Osteoblast (primary cell): ENCODE data around the gene ADAM30. TPM values are rescaled to one million over a fixed set of nuclear protein-coding genes. Genes with fewer than 3 reads are reported as not detected.
"Not testable (repeated sequence)": the region's sequence is repeated elsewhere in the genome, so short reads cannot be mapped to it uniquely, and the experiment has no call there.

Experiments used
- DNase-seq: peaks from one replicate; pipeline ENCODE4 v3.0.0; 2011; ENCODE audit warnings: low spot score, mixed read lengths; ENCODE audit not compliant: insufficient read length; ENCODE audit errors: missing footprints
- H2AFZ ChIP-seq: 2 replicates; pipeline ENCODE4 v1.6.0; 2011; ENCODE audit warnings: mild to moderate bottlenecking, low read length
- H3K27ac ChIP-seq: 2 replicates; pipeline ENCODE4 v1.5.1; 2011; ENCODE audit warnings: mild to moderate bottlenecking, low read depth, low read length, moderate library complexity
- H3K27me3 ChIP-seq: 2 replicates; pipeline ENCODE4 v1.6.0; 2012; ENCODE audit warnings: mild to moderate bottlenecking, control low read depth, inconsistent platforms, low read length, moderate library complexity; ENCODE audit not compliant: insufficient read depth
- H3K36me3 ChIP-seq: 2 replicates; pipeline ENCODE4 v1.5.1; 2011; ENCODE audit warnings: mild to moderate bottlenecking, low read length, control low read depth, moderate library complexity; ENCODE audit not compliant: insufficient read depth
- H3K4me1 ChIP-seq: 2 replicates; pipeline ENCODE4 v1.5.1; 2011; ENCODE audit warnings: mild to moderate bottlenecking, low read length, control low read depth, moderate library complexity; ENCODE audit not compliant: insufficient read depth
- H3K4me2 ChIP-seq: 2 replicates; pipeline ENCODE4 v1.6.0; 2011; ENCODE audit warnings: mild to moderate bottlenecking, low read length; ENCODE audit not compliant: insufficient read depth
- H3K4me3 ChIP-seq: fragments of 200-600 bp; sonication (generic); 3 replicates; pipeline ENCODE4 v1.5.1; 2012; ENCODE audit warnings: mild to moderate bottlenecking, low read length, inconsistent platforms; ENCODE audit not compliant: insufficient read depth
- H3K79me2 ChIP-seq: 2 replicates; pipeline ENCODE4 v1.6.0; 2012; ENCODE audit warnings: mild to moderate bottlenecking, low read length, control low read depth, inconsistent platforms; ENCODE audit not compliant: insufficient read depth
- H3K9me3 ChIP-seq: 2 replicates; pipeline ENCODE4 v1.5.1; 2011; ENCODE audit warnings: low read depth, low read length, control low read depth
- H4K20me1 ChIP-seq: 2 replicates; pipeline ENCODE4 v1.6.0; 2012; ENCODE audit warnings: mild to moderate bottlenecking, low read length, control low read depth; ENCODE audit not compliant: insufficient read depth
- CTCF ChIP-seq: IDR thresholded peaks from 2 replicates; pipeline ENCODE4 v1.5.1; 2011; ENCODE audit warnings: mild to moderate bottlenecking, low read depth, low read length, moderate library complexity; ENCODE audit errors: extremely low read depth
- total RNA-seq: library from RNA; depleted of rRNA; stranded (reverse); fragments of >200 nt; gene quantifications from 2 replicates; pipeline ENCODE4 v1.2.3, GENCODE V29; 2012

Gene ADAM30
- total RNA-seq, 1 donor: not detected

GRCh38 chr1:119862276-119862675 is 34.0 kb downstream of the ADAM30 start:
- Histone ChIP-seq H4K20me1 (no peaks in the 10 kb centered on the region), H2AFZ (no peak overlapping the region), H3K27me3 (no peaks in the 10 kb centered on the region), H3K79me2 (no peaks in the 10 kb centered on the region), H3K4me1 (peaks cover 10% of the 10 kb centered on the region), H3K4me2 (no peak overlapping the region), H3K27ac (no peak overlapping the region), H3K36me3 (no peaks in the 10 kb centered on the region), H3K4me3 (no peak overlapping the region), H3K9me3 (no peaks in the 10 kb centered on the region)
- DNase-seq: no peak
- no peak for TF ChIP-seq CTCF

- TF ChIP-seq CTCF: no peak
- no peaks in the 10 kb centered on the region for H3K9me3 ChIP-seq
- peaks cover 10% of the 10 kb centered on the region for H3K4me1 ChIP-seq
- no peak overlapping the region for H3K27ac ChIP-seq
- no peaks in the 10 kb centered on the region for H3K36me3 ChIP-seq
- H3K4me3 ChIP-seq: no peak overlapping the region
- no peaks in the 10 kb centered on the region for H3K27me3 ChIP-seq
- H3K79me2 ChIP-seq: no peaks in the 10 kb centered on the region
- no peaks in the 10 kb centered on the region for H4K20me1 ChIP-seq
- DNase-seq: no peak
- no peak overlapping the region for H3K4me2 ChIP-seq
- no peak overlapping the region for H2AFZ ChIP-seq
Observed at GRCh38 chr1:119861547-119861946, 34.8 kb downstream of the ADAM30 start.

- TF ChIP-seq CTCF: no peak
- H2AFZ ChIP-seq: peak overlapping the region; percentile 74
- no peaks in the 10 kb centered on the region for H4K20me1 ChIP-seq
- no peaks in the 10 kb centered on the region for H3K79me2 ChIP-seq
- peak overlapping the region; percentile 7 for H3K27ac ChIP-seq
- H3K36me3 ChIP-seq: no peaks in the 10 kb centered on the region
- H3K4me1 ChIP-seq: peaks cover 10% of the 10 kb centered on the region
- peak; percentile 94 for DNase-seq
- H3K27me3 ChIP-seq: no peaks in the 10 kb centered on the region
- H3K9me3 ChIP-seq: no peaks in the 10 kb centered on the region
- no peak overlapping the region for H3K4me3 ChIP-seq
- peak overlapping the region; percentile 20 for H3K4me2 ChIP-seq
Observed at GRCh38 chr1:119859647-119860046, 36.7 kb downstream of the ADAM30 start.

GRCh38 chr1:119858556-119859214 is 37.6 kb downstream of the ADAM30 start:
- peak overlapping the region; percentile 54 for H2AFZ ChIP-seq
- H3K4me3 ChIP-seq, H4K20me1 ChIP-seq, H3K27ac ChIP-seq, H3K27me3 ChIP-seq, H3K4me2 ChIP-seq, H3K4me1 ChIP-seq, H3K9me3 ChIP-seq, DNase-seq, H3K79me2 ChIP-seq, H3K36me3 ChIP-seq: not testable (repeated sequence)
